GM18498 (cell line): ENCODE results near the gene WNT3.

Source experiments
- ATAC-seq: cut with Tn5 transposase; IDR thresholded peaks from one replicate; pipeline ENCODE4 v1.9.1; 2021; ENCODE audit warnings: mild to moderate bottlenecking, moderate library complexity; ENCODE audit not compliant: unreplicated experiment

The WNT3 gene

DNA sequence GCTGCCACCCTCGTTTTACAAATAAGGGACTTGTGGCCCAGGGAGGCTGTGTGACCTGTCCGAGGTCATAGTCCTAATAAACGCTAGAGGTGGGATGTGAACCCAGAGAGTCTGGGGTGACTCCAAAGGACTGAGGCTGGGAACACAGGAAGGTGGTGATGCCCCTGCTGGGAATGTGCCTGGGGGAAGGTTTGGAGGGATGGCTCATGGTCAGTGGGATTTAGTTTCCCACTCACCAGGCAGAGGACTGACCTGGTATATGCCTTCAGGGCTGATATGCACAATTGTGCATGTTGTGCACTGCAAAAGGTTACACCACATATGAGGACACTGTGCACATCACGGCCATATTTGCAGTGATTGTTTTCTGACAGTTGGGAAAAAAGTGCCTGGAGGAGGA lies 19.0 kb upstream of the WNT3 start:
- ATAC-seq = no peak

DNA sequence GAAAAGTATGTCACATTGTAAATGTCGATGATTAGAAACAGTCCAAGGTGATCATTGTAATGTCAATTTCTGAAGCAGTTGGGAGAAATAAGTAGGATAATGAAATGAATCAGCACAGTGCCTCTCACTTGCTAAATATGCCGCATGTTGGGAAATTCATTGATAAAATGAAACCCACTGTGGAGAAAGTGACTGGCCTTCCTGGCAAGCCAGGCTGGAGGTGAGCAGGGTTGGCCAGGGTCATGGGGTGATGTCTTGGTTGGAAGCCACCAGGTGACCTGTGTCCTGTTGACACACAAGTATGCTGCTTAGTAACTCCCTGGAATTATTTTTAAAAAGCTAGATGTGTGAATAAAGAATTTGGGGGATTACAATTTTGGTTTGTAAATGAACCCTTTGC lies 18.0 kb upstream of the WNT3 start:
- no peak for ATAC-seq

DNA sequence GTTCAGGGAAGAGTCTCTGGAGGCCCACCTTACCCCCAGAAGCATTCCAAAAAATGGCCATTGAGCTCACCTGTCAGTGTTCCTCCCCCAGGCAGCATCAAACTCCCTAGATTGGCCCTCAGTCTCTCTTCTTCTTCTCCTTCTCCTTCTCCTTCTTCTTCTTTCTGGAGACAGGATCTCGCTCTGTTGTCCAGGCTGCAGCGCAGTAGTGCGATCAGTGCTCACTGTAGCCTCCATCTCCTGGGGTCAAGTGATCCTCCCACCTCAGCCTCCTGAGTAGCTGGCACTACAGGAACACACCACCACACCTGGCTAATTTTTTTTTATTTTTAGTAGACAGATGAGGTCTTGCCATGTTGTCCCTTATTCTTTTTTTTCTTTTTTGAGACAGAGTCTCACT lies 16.4 kb upstream of the WNT3 start:
- ATAC-seq = no peak

DNA sequence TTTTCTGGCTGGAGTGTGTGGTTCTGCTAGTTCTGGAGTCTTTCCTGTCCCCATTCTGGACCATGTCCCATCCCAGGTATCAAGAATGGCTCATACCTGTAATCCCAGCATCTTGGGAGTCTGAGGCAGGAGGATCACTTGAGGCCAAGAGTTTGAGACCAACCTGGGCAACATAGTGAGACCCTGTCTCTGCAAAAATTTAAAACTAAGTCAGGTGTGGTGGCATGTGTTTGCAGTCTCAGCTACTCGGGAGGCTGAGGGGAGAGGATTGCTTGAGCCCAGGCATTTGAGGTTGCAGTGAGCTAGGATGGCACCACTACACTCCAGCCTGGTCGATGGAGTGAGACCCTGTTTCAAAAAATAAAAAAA lies 15.3 kb upstream of the WNT3 start:
- ATAC-seq = no peak

DNA sequence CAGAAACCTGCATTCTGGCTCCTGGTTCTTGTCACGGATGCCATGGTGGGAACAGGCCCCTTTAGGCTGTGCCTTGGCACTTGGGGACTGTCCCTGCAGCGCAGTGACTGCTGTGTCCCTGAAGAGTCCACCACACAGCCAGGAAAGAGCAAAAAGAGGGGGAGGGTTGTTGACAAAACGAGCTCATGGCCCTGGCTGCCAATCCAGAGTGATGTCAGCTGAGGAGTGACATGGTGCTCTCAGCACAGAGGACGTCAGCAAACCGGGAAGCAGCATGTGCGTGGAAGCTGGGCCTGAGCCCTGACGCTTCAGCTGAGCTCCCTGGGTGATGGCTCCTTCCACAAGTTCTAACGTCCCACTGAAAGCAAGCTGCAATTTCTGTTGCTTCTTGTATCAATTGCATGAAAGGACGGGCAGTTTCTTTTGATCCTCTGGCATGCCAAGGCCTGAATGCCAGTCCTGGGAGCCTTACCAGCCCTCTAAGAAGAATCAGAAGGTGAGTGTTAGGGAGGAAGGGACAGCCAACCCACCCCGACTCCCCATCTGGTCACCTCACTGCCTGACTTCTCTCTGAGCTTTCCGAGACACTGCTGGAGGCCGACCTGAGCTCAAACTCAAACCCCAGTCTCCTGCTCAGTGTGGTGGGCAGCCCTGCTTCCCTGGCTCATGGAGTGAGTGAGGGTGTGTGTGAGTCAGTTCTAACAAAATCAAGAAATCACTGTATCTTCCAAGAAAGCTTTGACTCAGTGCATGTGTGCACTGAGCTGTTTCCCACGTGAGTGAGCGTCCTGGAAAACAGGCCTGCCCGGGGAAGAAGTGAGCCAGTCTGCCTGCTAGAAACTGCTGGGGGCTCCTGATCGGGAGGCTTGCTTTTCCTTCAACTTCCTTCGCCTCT lies 14.7 kb upstream of the WNT3 start:
- ATAC-seq = no peak

DNA sequence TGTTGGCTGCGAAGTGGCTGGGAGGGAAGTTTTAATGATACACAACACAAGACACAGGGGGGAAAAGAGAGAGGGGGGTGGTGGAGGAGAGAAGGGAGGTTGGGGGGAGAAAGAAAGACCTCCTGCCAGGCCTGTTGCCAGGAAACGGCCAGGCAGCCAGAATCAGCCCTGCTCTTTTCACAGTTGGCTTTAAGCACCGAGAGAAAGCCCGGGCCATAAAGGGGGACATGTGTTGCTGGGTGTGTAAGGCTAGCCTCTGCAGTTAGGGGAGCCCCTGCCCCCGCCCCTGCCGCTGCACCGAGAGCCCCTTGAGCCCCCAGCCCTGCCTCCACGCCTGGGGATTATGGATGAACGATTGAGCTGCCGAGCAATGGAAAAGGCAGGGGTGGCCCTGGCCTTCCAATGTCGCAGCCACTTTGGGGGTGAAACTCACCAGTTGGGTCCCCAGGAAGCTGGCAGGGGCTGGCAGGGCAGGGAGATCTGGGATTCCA lies 13.9 kb upstream of the WNT3 start:
- ATAC-seq = no peak

DNA sequence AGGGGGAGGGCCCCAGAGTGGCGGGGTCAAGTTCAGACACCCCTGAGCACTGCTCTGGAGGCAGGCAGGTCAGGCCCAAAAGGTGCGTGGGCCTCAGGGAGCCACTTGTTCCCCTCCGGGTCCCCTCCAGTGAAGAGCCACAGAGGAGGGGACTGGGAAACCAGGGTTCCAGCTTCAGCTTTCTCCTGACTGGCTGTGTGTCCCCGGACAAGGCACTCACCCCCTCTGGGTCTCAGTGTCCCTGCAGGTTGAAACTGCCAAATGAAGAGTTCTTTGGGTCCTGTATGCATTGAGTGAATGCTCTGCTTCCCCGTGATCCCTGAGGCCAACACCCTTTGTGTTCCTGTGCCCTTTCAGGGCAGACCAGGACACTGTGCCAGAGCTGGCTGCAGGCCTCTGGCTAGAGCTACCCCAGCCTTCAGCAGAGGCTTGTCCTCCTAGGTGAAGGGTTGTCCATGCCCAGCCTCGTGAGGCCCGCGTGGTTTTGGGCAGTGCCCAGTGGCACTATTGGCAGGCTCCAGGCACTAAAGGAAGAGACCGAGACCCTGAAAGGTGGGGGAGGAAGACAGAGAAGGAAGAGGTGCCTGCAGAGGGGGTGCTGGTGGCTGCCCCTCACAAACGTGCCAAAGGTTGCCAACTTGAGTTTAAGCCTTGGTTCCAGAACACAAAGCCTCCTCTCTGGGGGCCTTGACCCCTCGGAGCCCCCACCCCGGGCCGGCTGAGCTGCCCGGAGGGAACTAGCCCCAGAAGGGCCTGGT lies 13.3 kb upstream of the WNT3 start:
- no peak for ATAC-seq

DNA sequence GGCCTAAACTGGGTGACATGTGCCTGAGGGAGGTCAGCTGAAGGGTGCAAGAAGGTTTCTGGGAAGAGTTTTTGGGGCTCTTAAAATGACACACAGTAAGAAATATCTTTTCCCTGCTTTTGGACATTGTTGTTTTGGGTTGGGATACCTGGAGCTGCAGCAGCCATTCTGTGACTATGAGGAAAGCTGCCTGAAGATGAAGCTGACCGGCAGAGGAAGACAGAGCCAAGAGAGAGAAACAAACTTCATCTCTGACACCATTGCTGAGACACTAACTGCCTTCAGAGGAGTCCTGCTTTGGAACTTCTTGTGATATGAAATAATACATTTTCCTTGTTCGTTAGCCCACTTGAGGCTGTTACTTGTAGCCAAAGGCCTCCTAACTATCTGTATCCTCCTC lies 8.8 kb upstream of the WNT3 start:
- no peak for ATAC-seq

DNA sequence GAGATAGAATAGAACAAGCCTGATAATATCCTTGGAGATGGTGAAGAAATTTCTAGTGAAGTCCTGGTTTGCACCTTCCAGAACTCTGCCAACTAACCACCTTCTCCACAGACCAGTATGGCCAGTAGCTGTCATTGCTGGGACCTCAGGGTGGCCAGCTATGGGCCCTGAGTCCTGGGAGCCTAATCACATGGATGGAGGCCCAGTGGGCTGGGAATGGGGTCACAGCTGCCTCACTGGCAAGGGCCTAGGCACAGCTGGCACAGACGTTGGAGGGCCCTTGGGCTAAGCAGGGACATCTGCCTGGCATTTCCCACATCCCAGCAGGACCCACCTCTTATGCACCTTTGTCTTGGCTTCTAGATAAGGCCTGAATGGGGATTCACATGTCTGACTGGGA lies 7.6 kb upstream of the WNT3 start:
- ATAC-seq = no peak

DNA sequence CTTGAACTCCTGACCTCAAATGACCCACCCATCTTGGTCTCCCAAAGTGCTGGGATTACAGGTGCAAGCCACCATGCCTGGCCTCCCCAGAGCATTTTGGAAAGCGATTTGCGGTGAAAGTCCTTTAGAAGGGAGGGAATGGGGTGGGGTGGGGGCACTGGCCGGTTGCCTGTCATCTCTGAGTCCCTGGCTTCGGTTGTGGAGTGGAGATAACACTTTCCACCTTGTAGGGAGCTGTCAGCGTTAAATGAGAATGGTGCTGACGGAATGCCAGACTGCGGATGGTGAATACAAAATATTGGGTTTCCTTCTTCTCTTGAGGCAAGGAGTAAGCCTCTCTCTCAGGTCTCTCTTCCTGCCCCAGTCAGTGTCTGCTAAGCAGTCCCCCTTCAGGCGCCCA lies 5.2 kb upstream of the WNT3 start:
- no peak for ATAC-seq

DNA sequence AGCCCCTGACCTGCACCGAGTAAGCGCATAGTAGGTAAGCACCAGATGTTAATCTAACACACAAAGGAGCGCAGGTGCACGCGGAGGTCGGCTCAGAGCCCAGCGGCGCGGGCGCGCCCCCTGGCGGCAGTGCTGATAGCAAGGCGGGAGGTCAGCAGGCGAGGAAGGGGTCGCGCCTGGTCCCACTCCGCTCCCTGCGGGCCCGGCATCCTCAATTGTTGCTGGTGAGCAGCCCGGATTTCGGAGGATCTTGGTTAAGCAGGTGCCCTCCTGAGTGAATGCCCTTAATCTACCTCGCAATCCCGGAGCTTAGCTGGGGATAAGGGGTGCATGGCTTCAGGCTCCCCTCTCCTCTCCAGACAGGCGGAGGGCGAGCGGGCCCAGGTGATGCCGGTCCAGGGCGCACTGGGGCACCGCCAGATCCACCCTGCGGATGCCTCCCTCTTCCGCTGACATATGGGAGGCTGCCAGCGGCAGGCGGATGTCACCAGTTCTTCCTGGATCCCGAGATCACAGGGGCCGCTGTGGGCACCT lies 4.0 kb upstream of the WNT3 start:
- no peak for ATAC-seq

DNA sequence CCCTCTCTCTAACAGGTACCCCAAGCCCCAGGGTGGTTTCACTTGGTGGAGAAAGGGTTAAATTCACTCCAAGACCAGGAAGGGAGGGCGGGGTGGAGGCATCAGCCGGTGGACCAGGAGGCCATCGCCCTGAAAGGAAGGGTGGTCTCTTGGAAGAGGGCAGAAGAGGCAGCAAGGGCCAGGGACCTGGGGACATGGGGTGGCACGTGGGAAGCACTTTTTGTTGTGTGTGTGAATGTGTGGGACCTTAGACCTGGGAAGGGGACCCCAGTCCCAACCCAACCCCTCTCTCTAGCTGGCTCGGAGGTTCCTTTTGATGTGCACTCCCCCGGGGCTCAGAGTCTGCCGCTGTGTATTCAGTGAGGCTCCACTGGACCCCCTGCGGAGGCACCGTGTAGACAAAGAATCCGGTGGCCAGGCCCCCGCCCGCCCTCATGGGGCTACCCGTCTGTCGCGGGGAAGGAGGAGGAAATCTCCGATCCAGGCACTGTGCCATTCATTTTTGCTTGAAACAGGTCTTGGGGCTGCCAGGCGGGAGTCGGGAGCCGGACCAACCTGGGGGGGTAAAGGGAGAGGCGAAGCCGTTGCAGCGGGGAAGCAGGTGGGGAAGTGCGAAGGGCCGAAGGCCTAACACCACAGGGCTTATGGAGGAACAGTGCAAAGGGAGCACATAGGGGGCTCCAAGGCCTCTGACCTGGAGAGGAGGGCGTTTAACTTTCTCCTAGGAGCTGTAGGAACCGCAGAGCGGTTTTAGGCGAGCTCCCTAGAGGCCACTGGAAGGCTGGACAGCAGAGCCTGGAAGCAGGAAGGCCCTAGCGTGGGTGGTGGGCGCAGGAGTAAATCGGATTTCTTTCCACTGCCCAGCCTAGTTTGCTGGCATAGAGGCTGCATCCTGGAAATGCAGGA lies 3.2 kb upstream of the WNT3 start:
- no peak for ATAC-seq

DNA sequence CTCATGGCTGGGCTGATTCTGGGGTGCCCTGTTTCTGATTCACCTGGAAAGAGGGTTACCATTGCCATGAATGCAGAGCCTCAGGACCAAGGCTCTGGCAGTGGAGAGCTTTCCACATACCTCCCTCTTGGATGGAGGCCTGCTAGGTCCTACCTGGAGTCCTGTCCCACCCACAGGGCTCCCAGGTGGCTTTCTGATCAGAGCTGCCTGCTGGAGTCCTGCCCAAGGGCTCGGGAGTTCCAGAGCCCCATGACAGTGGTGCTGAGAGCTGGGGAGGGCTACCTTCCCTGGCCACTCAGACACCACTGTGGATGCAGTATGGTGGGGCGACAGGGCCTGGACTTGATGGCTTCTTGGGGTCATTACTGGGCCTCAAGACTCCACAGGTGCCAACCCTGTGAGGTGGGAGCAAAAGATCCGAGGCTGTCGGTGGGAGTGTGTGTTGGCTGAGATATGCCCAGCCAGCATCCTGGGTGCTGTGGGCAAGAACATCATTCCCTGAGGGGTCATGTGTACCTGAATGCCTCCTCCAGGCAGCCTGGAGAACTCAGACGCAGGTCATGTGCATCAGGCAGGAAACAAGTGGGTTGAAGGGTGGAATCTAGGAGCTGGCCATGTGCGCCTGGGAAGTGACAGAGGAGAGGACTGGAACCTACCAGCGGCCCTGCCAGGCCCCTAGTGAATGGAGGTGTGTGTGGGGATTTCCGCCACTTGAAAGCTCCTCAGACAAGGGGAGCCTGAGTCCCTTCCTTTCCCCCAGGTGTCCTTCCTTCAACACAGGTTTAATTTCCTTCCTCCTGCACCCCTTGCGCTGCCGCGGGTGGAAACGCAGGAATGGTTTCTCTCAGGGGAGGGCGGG lies 2.3 kb upstream of the WNT3 start:
- ATAC-seq = no peak

DNA sequence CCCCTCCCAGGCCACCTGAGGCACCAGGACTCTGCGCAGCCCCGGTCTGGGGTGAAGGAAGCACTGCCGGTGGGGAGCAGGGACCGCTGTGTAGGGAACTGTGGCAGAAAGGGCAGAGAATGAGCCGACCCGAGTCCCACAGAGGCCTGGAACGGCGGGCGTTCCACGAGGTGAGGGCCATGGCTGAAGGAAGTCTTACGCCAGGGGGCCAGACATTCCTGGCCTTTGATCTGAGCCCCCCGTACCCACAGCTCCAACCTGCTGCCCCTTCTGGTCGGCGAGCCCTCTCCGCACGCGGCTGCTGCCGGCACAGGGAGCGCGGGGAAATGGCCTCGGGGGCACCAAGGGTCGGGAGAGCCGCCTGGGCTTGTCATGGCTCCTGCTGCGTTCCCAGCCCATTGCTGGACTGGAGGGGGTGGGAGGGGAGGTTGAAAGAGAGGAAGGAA lies 1.4 kb upstream of the WNT3 start:
- ATAC-seq = no peak

DNA sequence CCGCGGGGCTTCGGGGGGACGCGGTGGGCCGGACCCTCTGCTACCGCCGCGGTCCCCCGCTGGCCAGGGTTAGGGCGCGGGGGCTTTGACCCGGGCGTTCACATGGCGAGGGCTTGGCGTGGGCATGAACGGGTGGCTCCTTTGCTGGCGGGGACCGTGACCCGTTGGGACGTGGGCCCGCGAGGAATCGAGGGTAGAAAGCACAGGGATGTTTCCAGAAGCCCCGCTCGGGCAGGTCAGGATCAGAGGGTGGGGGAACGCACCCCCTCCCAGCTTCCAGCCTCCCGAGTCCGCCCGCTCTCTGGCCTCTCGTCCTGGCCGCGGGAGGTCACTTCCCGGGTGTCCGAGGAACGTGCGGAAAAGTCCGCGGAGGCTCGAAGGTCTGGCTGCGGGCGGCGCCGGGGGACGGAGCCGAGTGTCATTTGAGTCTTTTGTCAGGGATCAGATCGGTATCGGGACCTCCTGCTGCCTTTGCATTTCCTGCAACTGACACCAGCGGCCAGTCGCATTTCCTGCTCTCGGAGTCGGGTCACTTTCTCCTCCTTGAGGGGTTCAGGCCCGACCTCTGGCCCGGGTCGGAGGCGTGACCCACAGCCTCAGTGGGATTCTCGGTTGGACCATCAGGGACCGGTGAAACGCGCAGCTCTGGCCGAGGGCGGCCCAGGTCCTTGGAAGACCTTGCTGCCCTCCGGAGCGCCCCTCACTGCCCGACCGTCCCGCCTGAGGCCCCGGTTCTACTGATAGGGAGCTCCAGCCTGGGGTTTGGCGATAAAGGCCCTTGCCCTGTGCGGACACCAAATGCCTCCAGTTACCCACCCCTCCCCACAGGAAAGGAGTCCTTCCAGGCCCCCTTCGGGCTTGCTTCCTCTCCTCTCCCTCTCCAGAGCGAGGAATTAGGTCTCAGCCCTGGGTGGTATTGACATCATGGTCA lies 702 bp upstream of the WNT3 start:
- ATAC-seq = no peak

DNA sequence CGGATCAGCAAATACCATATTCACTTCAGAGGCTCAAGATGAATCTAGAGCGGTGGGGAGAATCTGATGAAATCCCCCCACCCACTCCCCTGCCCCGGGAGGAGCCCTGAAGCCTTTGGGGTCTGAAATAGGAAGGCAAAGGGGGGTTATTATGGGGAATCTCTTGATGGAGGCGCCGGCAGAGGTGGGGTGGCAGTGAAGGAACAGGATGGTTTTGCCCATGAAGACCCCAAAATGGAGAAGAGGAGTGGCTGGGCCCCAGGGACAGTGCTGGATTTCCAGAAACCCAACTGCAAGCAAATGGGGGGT lies 637 bp downstream of the WNT3 start:
- no peak for ATAC-seq

DNA sequence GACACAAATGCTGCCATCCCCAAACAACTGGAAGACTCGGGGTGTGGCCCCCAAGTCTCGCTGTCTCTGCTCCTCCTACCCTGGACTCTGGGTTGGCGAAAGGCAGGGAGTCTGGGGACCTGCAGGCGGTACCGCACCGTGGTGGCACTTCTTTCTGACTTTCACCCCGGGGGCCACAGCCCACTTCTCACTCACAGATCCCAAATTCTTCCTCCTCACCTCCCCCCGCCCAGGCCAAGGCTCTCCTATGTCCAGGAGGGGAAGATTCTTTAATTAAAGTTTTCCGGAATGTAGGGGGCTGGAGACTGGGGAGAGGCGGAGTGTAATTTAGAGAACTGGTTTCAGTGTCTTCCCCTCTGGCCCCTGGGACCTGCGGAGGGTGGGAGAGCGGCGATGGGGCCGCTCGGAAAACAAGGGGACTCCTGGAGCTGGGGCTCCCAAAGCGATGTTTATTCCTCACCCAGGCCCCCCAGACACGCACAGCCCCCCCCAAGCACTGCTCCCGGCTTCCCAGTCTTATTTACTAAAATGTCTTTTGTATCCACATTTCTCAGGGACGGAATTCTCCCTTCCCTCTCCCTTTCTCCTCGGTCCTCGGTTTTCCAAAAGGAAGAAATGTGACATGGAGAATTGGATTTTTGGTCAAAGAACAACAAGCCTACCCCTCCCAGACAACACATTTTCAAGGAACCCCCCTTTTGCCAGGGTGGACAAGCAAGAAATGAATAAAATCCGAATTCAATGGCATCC lies 1.2 kb downstream of the WNT3 start:
- ATAC-seq = no peak
